HEK293T (cell line): ENCODE measurements around the gene PLSCR5.

Source experiments
- CTCF ChIA-PET: fragments of 350-600 bp; formaldehyde crosslinking; extraction: SDS; loops from one replicate; lab custom pipeline; 2021; ENCODE audit warnings: antibody characterized with exemption, inconsistent platforms; lab: Yijun Ruan, JAX
- POLR2A ChIA-PET: fragments of 350-600 bp; formaldehyde crosslinking; extraction: SDS; loops from one replicate; lab custom pipeline; 2020; ENCODE audit warnings: antibody characterized with exemption, inconsistent platforms; lab: Yijun Ruan, JAX
- DNase-seq: peaks from one replicate; pipeline ENCODE4 v3.0.0; 2012; ENCODE audit warnings: mixed read lengths; ENCODE audit errors: extremely low spot score
- ARNT ChIP-seq: fragments of 450-650 bp; IDR thresholded peaks from 2 replicates; pipeline ENCODE4 v1.6.1; 2017; ENCODE audit warnings: mild to moderate bottlenecking
- BHLHE40 ChIP-seq: fragments of 450-650 bp; IDR thresholded peaks from 2 replicates; pipeline ENCODE4 v1.6.1; 2016; ENCODE audit warnings: mild to moderate bottlenecking, moderate library complexity, borderline replicate concordance
- CTBP1 ChIP-seq: fragments of 450-650 bp; IDR thresholded peaks from 2 replicates; pipeline ENCODE4 v1.6.1; 2016; ENCODE audit warnings: borderline replicate concordance
- ELF4 ChIP-seq: fragments of 450-650 bp; IDR thresholded peaks from 2 replicates; pipeline ENCODE4 v1.6.1; 2017; ENCODE audit warnings: antibody characterized with exemption
- FOXA1 ChIP-seq: fragments of 450-650 bp; IDR thresholded peaks from 2 replicates; pipeline ENCODE4 v1.6.1; 2016; ENCODE audit warnings: mild to moderate bottlenecking
- FOXK2 ChIP-seq: fragments of 450-650 bp; IDR thresholded peaks from 2 replicates; pipeline ENCODE4 v1.6.1; 2016; ENCODE audit warnings: mild to moderate bottlenecking
- FOXM1 ChIP-seq: fragments of 450-650 bp; IDR thresholded peaks from 2 replicates; pipeline ENCODE4 v1.6.1; 2017; ENCODE audit warnings: mild to moderate bottlenecking, borderline replicate concordance
- HDGF ChIP-seq: fragments of 450-650 bp; IDR thresholded peaks from 2 replicates; pipeline ENCODE4 v1.6.1; 2017; ENCODE audit warnings: antibody characterized with exemption, borderline replicate concordance
- L3MBTL2 ChIP-seq: fragments of 450-650 bp; conservative IDR thresholded peaks from 2 replicates; pipeline ENCODE4 v1.6.1; 2016; ENCODE audit warnings: mild to moderate bottlenecking
- LEF1 ChIP-seq: fragments of 450-650 bp; IDR thresholded peaks from 2 replicates; pipeline ENCODE4 v1.6.1; 2017; ENCODE audit warnings: mild to moderate bottlenecking, borderline replicate concordance
- NFRKB ChIP-seq: fragments of 450-650 bp; IDR thresholded peaks from 2 replicates; pipeline ENCODE4 v1.6.1; 2016; ENCODE audit warnings: mild to moderate bottlenecking, moderate library complexity
- PKNOX1 ChIP-seq: fragments of 450-650 bp; IDR thresholded peaks from 2 replicates; pipeline ENCODE4 v1.6.1; 2016
- SP1 ChIP-seq: fragments of 450-650 bp; IDR thresholded peaks from 2 replicates; pipeline ENCODE4 v1.6.1; 2017
- SUZ12 ChIP-seq: fragments of 450-650 bp; IDR thresholded peaks from 2 replicates; pipeline ENCODE4 v1.6.1; 2016; ENCODE audit warnings: mild to moderate bottlenecking
- TARDBP ChIP-seq: fragments of 450-650 bp; IDR thresholded peaks from 2 replicates; pipeline ENCODE4 v1.6.1; 2016
- ZNF384 ChIP-seq: fragments of 450-650 bp; IDR thresholded peaks from 2 replicates; pipeline ENCODE4 v1.6.1; 2016

The PLSCR5 gene

GRCh38 chr3:146560678-146561077, 44.5 kb downstream of the PLSCR5 start:
- DNase-seq: no peak
- TF ChIP-seq SP1 (no peak), BHLHE40 (no peak), FOXK2 (no peak), ELF4 (no peak), HDGF (no peak), ZNF384 (no peak), SUZ12 (no peak), L3MBTL2 (no peak), ARNT (no peak), TARDBP (no peak), FOXM1 (no peak)
- ChIA-PET POLR2A (no interaction called here), CTCF (interaction anchor here (0.7 kb wide), 1 partner anchor 458 kb away, joined by 3 read pairs; no protein-coding TSS in a partner anchor)

GRCh38 chr3:146559388-146559787, 45.8 kb downstream of the PLSCR5 start:
- ChIA-PET POLR2A (no interaction called here), CTCF (no interaction called here)

GRCh38 chr3:146558781-146559180, 46.4 kb downstream of the PLSCR5 start:
- ChIA-PET POLR2A (no interaction called here), CTCF (no interaction called here)
- DNase-seq: no peak
- TF ChIP-seq ZNF384 (no peak), SUZ12 (no peak), HDGF (no peak), CTBP1 (no peak)

More at GRCh38 chr3:146559388-146559787, 45.8 kb downstream of the PLSCR5 start:
- no peak for TF ChIP-seq HDGF
- TF ChIP-seq TARDBP: no peak
- no peak for TF ChIP-seq ARNT
- no peak for TF ChIP-seq NFRKB
- TF ChIP-seq SUZ12: no peak
- TF ChIP-seq FOXK2: no peak
- TF ChIP-seq CTBP1: no peak
- no peak for TF ChIP-seq L3MBTL2
- no peak for TF ChIP-seq LEF1
- TF ChIP-seq FOXM1: no peak
- no peak for TF ChIP-seq ELF4
- no peak for TF ChIP-seq PKNOX1
- no peak for TF ChIP-seq FOXA1
- TF ChIP-seq SP1: no peak
- DNase-seq: no peak

- ChIA-PET CTCF (no interaction called here), POLR2A (no interaction called here)
- no peak for TF ChIP-seq L3MBTL2
- TF ChIP-seq BHLHE40: no peak
- TF ChIP-seq FOXM1: no peak
- TF ChIP-seq SUZ12: no peak
- TF ChIP-seq HDGF: no peak
- TF ChIP-seq SP1: no peak
- no peak for TF ChIP-seq LEF1
- no peak for TF ChIP-seq FOXK2
- TF ChIP-seq NFRKB: no peak
- TF ChIP-seq ELF4: no peak
- no peak for TF ChIP-seq PKNOX1
- TF ChIP-seq CTBP1: no peak
- no peak for DNase-seq
Observed at GRCh38 chr3:146557745-146558144, 47.4 kb downstream of the PLSCR5 start.

- no peak for TF ChIP-seq SUZ12
- TF ChIP-seq L3MBTL2: no peak
- TF ChIP-seq ELF4: no peak
- no peak for TF ChIP-seq ARNT
- no peak for TF ChIP-seq FOXA1
- no peak for TF ChIP-seq SP1
- no peak for TF ChIP-seq FOXK2
- ChIA-PET POLR2A (no interaction called here), CTCF (no interaction called here)
- no peak for DNase-seq
Observed at GRCh38 chr3:146555311-146555710, 49.8 kb downstream of the PLSCR5 start.

GRCh38 chr3:146554151-146554760, 50.9 kb downstream of the PLSCR5 start:
- no peak for TF ChIP-seq SP1
- TF ChIP-seq BHLHE40: no peak
- no peak for TF ChIP-seq TARDBP
- TF ChIP-seq FOXA1: no peak
- no peak for TF ChIP-seq NFRKB
- TF ChIP-seq SUZ12: no peak
- TF ChIP-seq FOXM1: no peak
- no peak for TF ChIP-seq LEF1
- TF ChIP-seq L3MBTL2: no peak
- no peak for TF ChIP-seq ELF4
- CTCF ChIA-PET: no interaction called here
- no peak for DNase-seq
- POLR2A ChIA-PET: interaction anchor here (1.0 to 1.2 kb wide), 2 partner anchors 10 to 11 kb away, joined by 3 read pairs; partner anchors contain the start of gene PLSCR1

- ChIA-PET CTCF (no interaction called here), POLR2A (no interaction called here)
- TF ChIP-seq FOXA1 (no peak), FOXM1 (no peak), FOXK2 (no peak), PKNOX1 (no peak), TARDBP (no peak), BHLHE40 (no peak), LEF1 (no peak), ELF4 (no peak), SUZ12 (no peak), L3MBTL2 (no peak), ARNT (no peak), ZNF384 (no peak), HDGF (no peak), CTBP1 (no peak), SP1 (no peak), NFRKB (no peak)
- DNase-seq: no peak
Observed at GRCh38 chr3:146550743-146551510, 54.2 kb downstream of the PLSCR5 start.
